GM23338 (cell line): ENCODE results near the gene CTTN.

Experiments used
- CREB1 ChIP-seq: fragments of 250-450 bp; sonication (Bioruptor Pico); IDR thresholded peaks from 2 replicates; pipeline ENCODE4 v1.5.0; 2020; ENCODE audit warnings: low read depth, mild to moderate bottlenecking, moderate library complexity
- CTCF ChIP-seq, 2 experiments: fragments of 200-600 bp in 1 of 2; sonication (generic) in 1 of 2; conservative IDR thresholded peaks; 2 replicates each; pipeline versions ENCODE4 v1.5.1 to v1.6.1; 2016 to 2017; ENCODE audit warnings: antibody characterized with exemption in 2 of 2, low read depth in 2 of 2, mild to moderate bottlenecking in 2 of 2, moderate library complexity in 1 of 2
- ETS1 ChIP-seq: IDR thresholded peaks from 2 replicates; pipeline ENCODE4 v1.6.1; 2016; ENCODE audit warnings: antibody characterized with exemption
- EZH2 ChIP-seq: fragments of 200-600 bp; sonication (generic); IDR thresholded peaks from one replicate; pipeline ENCODE4 v1.8.0; 2017; ENCODE audit warnings: antibody characterized with exemption, mild to moderate bottlenecking, low read depth; ENCODE audit not compliant: unreplicated experiment
- EZH2phosphoT487 ChIP-seq: fragments of 200-600 bp; sonication (generic); IDR thresholded peaks from one replicate; pipeline ENCODE4 v1.8.1; 2018; ENCODE audit warnings: antibody characterized with exemption; ENCODE audit not compliant: unreplicated experiment
- JUNB ChIP-seq: IDR thresholded peaks from one replicate; pipeline ENCODE4 v1.6.1; 2016; ENCODE audit warnings: antibody characterized with exemption; ENCODE audit not compliant: unreplicated experiment
- NANOG ChIP-seq: IDR thresholded peaks from 2 replicates; pipeline ENCODE4 v1.6.1; 2016; ENCODE audit warnings: antibody characterized with exemption, borderline replicate concordance
- POLR2AphosphoS5 ChIP-seq: IDR thresholded peaks from 2 replicates; pipeline ENCODE4 v1.6.1; 2016; ENCODE audit warnings: antibody characterized with exemption, low read depth
- REST ChIP-seq: IDR thresholded peaks from one replicate; pipeline ENCODE4 v1.6.1; 2018; ENCODE audit warnings: antibody characterized with exemption; ENCODE audit not compliant: unreplicated experiment
- STAT1 ChIP-seq: IDR thresholded peaks from one replicate; pipeline ENCODE4 v1.6.1; 2016; ENCODE audit warnings: antibody characterized with exemption; ENCODE audit not compliant: unreplicated experiment
- ZNF114 ChIP-seq: fragments of 250-450 bp; sonication (Bioruptor Pico); IDR thresholded peaks from 2 replicates; pipeline ENCODE4 v1.5.0; 2020; ENCODE audit warnings: mild to moderate bottlenecking, moderate library complexity
- ZNF331 ChIP-seq: fragments of 250-450 bp; sonication (Bioruptor Pico); IDR thresholded peaks from 2 replicates; pipeline ENCODE4 v1.5.0; 2020; ENCODE audit warnings: low read depth, mild to moderate bottlenecking, moderate library complexity
- ZNF462 ChIP-seq: fragments of 250-450 bp; sonication (Bioruptor Pico); IDR thresholded peaks from 2 replicates; pipeline ENCODE4 v1.5.0; 2020; ENCODE audit warnings: mild to moderate bottlenecking, moderate library complexity

- TF ChIP-seq CTCF (conservative IDR thresholded peaks at IDR 0.05; ENCODE audit: low read depth in 2 of 2) (no peak), POLR2AphosphoS5 (no peak), EZH2phosphoT487 (no peak), EZH2 (no peak), REST (no peak), JUNB (no peak), ZNF462 (no peak), CREB1 (CRISPR knock-in tag) (no peak), ZNF331 (no peak), STAT1 (no peak), ETS1 (no peak), ZNF114 (CRISPR knock-in tag) (no peak), NANOG (no peak)
These were observed 4.4 kb downstream of the CTTN start for GRCh38 chr11:70402685-70403084.
